Measurements from ENCODE around the gene GATAD2B. TPM values are rescaled to one million over a fixed set of nuclear protein-coding genes. Genes with fewer than 3 reads are reported as not detected.

The GATAD2B gene
- total and polyA plus RNA-seq, 2 experiments from 2014 or later: 5.4 to 11.7 TPM

- Histone ChIP-seq H3K9me2 (replicated peaks; ENCODE audit: insufficient read depth) (no peaks in the 10 kb centered on the region), H3K4me2 (no peak overlapping the region), H4K20me1 (ENCODE audit: insufficient read depth, poor library complexity, severe bottlenecking) (no peaks in the 10 kb centered on the region), H3K27ac (no peak overlapping the region), H2AFZ (no peak overlapping the region), H3K36me3 (replicated peaks; ENCODE audit: insufficient read depth, low read depth) (no peaks in the 10 kb centered on the region), H3K27me3 (no peaks in the 10 kb centered on the region), H3K79me2 (no peaks in the 10 kb centered on the region), H3K9me3 (ENCODE audit: low read depth) (no peaks in the 10 kb centered on the region), H3K4me3 (no peak overlapping the region), H3K4me1 (ENCODE audit: insufficient read depth) (no peaks in the 10 kb centered on the region)
- WGBS (ENCODE audit: low lambda C conversion rate, missing lambda C conversion rate): 69% methylated on average over 2 of the region's 2 CpGs
- TF ChIP-seq EZH2phosphoT487 (IDR thresholded peaks at IDR 0.05; ENCODE audit: low read depth, severe bottlenecking, unreplicated experiment) (no peak), CTCF (IDR thresholded peaks at IDR 0.05; ENCODE audit: poor library complexity) (no peak), EZH2 (IDR thresholded peaks at IDR 0.05; ENCODE audit: borderline replicate concordance) (no peak)
- no peak for DNase-seq (ENCODE audit: low spot score)
Measured at GRCh38 chr1:153804112-153804511, 118.7 kb downstream of the GATAD2B start.

GRCh38 chr1:153803470-153804056, 119.2 kb downstream of the GATAD2B start:
- Histone ChIP-seq H3K9me3 (ENCODE audit: low read depth) (no peaks in the 10 kb centered on the region), H3K27me3 (no peaks in the 10 kb centered on the region), H3K79me2 (no peaks in the 10 kb centered on the region), H4K20me1 (ENCODE audit: insufficient read depth, poor library complexity, severe bottlenecking) (no peaks in the 10 kb centered on the region), H3K4me2 (no peak overlapping the region), H3K4me1 (ENCODE audit: insufficient read depth) (no peaks in the 10 kb centered on the region), H3K27ac (no peak overlapping the region), H3K36me3 (replicated peaks; ENCODE audit: insufficient read depth, low read depth) (no peaks in the 10 kb centered on the region), H3K4me3 (no peak overlapping the region), H3K9me2 (replicated peaks; ENCODE audit: insufficient read depth) (no peaks in the 10 kb centered on the region), H2AFZ (no peak overlapping the region)
- WGBS (ENCODE audit: low lambda C conversion rate, missing lambda C conversion rate): 84% methylated on average over 3 of the region's 3 CpGs
- no peak for TF ChIP-seq EZH2 (IDR thresholded peaks at IDR 0.05; ENCODE audit: borderline replicate concordance)
- no peak for TF ChIP-seq EZH2phosphoT487 (IDR thresholded peaks at IDR 0.05; ENCODE audit: low read depth, severe bottlenecking, unreplicated experiment)
- no peak for TF ChIP-seq CTCF (IDR thresholded peaks at IDR 0.05; ENCODE audit: poor library complexity)
- no peak for DNase-seq (ENCODE audit: low spot score)

GRCh38 chr1:153801786-153802697, 120.7 kb downstream of the GATAD2B start:
- Histone ChIP-seq H3K4me2 (no peak overlapping the region), H3K9me2 (replicated peaks; ENCODE audit: insufficient read depth) (no peaks in the 10 kb centered on the region), H3K9me3 (ENCODE audit: low read depth) (no peaks in the 10 kb centered on the region), H3K36me3 (replicated peaks; ENCODE audit: insufficient read depth, low read depth) (no peaks in the 10 kb centered on the region), H3K27me3 (no peaks in the 10 kb centered on the region), H2AFZ (no peak overlapping the region), H3K4me3 (no peak overlapping the region), H3K79me2 (no peaks in the 10 kb centered on the region), H4K20me1 (ENCODE audit: insufficient read depth, poor library complexity, severe bottlenecking) (no peaks in the 10 kb centered on the region), H3K27ac (no peak overlapping the region), H3K4me1 (ENCODE audit: insufficient read depth) (no peaks in the 10 kb centered on the region)
- WGBS (ENCODE audit: low lambda C conversion rate, missing lambda C conversion rate): 94% methylated on average over 7 of the region's 7 CpGs
- TF ChIP-seq EZH2phosphoT487 (IDR thresholded peaks at IDR 0.05; ENCODE audit: low read depth, severe bottlenecking, unreplicated experiment): no peak
- TF ChIP-seq EZH2 (IDR thresholded peaks at IDR 0.05; ENCODE audit: borderline replicate concordance): no peak
- no peak for TF ChIP-seq CTCF (IDR thresholded peaks at IDR 0.05; ENCODE audit: poor library complexity)
- DNase-seq (ENCODE audit: low spot score): no peak

Measured in hepatocyte (in vitro differentiated cells).